NCI-H1092 treated with DMSO at 0.1 percent for 48 hours (cell line): ENCODE measurements around the gene SMTNL2.
A peak's percentile ranks its signal among the peaks of the same experiment; 100 is the strongest.
"Not testable (repeated sequence)": the region's sequence is repeated elsewhere in the genome, so short reads cannot be mapped to it uniquely, and the experiment has no call there.

ENCODE experiments used
- DNase-seq: peaks from one replicate; lab custom pipeline; 2025; lab: John Stamatoyannopoulos, UW

The SMTNL2 gene

DNA sequence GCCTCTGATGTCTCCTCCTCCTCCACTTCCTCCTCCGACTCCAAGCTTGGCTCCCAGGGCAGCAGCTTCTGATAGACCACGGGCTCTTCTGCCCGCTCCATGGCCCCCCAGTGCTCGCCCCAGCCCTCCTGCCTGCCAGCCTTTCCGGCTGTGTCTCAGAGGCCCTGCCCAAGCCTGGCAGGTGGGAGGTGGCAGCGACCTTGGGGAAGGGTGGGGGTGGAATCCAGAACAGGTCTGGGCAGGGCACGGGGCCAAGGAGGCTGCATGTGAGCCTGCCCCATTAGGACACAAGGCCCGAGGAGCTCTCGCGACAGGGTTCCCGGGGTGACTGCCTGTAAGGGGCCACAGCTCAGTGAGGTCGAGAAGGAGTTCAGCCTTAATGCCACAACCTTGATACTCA lies 23.9 kb upstream of the SMTNL2 start, which contains the start of gene GGT6:
GGT6 (minus strand) TSS at position 157 of the 400 bp plus-strand sequence; CDS start at position 101, 56 bp downstream.
- no peak for DNase-seq

GRCh38 chr17:4560837-4561256 lies 23.5 kb upstream of the SMTNL2 start:
- DNase-seq: no peak

- no peak for DNase-seq
Observed at GRCh38 chr17:4562015-4562969, 22.0 kb upstream of the SMTNL2 start.

GRCh38 chr17:4565209-4566141 lies 18.9 kb upstream of the SMTNL2 start:
- DNase-seq: peak; percentile 60

GRCh38 chr17:4566785-4567184 lies 17.5 kb upstream of the SMTNL2 start:
- peak; percentile 53 for DNase-seq

GRCh38 chr17:4569591-4569990 lies 14.7 kb upstream of the SMTNL2 start:
- DNase-seq: no peak

DNA sequence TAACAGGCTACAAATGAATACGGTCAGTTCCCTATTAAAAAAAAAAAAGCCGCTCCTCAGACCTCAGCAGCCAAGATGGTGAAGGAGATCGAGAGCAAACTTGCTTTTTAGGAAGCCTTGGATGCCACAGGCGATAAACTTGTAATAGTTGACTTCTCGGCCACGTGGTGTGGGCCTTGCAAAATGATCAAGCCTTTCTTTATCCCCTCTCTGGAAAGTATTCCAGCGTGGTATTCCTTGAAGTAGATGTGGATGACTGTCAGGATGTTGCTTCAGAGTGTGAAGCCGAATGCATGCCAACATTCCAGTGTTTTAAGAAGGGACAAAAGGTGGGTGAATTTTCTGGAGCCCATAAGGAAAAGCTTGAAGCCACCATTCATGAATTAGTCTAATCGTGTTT lies 12.2 kb upstream of the SMTNL2 start:
- DNase-seq: no peak

DNA sequence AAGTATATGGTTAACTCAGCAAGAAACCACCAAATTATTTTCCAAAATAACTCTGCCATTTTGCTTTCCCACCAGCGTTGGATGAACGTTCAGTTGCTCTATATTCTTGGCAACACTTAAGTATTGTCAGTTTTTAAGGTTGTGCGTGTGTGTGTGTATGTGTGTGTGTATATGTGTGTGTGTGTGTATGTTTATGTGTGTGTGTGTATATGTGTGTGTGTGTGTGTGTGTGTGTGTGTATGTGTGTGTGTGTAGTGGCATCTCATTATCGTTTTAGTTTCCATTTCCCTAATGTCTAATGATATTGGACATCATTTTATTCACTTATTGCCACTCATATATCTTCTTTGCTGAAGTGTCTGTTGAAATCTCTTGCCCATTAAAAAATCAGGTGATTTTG lies 11.2 kb upstream of the SMTNL2 start:
- DNase-seq: no peak

- DNase-seq: no peak
Observed at GRCh38 chr17:4573669-4574068, 10.7 kb upstream of the SMTNL2 start.

DNA sequence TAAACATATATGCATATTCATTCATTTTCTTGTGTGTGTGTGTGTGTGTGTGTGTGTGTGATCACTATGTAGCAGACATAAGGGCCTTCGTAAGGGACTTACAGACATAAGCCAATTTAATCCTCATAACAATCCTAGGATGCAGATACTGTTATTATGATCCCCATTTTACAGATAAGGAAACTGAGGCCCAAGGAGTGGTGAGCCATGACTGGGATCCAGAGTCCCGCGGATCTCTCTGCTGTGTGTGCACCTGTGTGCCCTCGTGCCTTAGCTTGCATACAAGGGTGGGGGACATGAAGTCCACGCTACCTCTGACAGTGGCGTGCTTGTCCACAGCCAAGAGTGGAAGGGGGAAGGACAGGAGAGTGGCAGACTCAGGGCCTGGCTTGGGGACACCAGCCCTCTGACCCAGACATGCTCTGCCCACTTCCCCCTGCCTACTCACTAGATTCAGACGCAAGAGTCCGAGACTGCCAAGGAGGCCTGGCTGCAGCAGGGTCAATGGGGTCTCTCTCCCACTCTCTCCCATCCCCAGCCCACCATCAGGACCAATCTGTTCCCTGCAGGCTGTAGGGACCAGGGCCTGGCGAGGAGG lies 9.8 kb upstream of the SMTNL2 start:
- DNase-seq: no peak

- no peak for DNase-seq
Observed at GRCh38 chr17:4576161-4576558, 8.2 kb upstream of the SMTNL2 start.

GRCh38 chr17:4576729-4577322 lies 7.5 kb upstream of the SMTNL2 start:
- no peak for DNase-seq

- DNase-seq: no peak
Observed at GRCh38 chr17:4577386-4577993, 6.8 kb upstream of the SMTNL2 start.

DNA sequence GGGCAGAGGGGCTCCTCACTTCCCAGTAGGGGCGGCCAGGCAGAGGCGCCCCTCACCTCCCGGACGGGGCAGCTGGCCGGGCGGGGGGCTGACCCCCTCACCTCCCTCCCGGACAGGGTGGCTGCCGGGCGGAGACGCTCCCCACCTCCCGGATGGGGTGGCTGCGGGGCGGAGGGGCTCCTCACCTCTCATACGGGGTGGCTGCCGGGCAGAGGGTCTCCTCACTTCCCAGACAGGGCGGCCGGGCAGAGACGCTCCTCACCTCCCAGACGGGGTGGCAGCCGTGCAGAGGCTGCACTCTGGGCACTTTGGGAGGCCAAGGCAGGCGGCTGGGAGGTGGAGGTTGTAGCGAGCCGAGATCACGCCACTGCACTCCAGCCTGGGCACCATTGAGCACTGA lies 6.0 kb upstream of the SMTNL2 start:
- DNase-seq: not testable (repeated sequence)

- DNase-seq: no peak
Observed at GRCh38 chr17:4579678-4580077, 4.7 kb upstream of the SMTNL2 start.

GRCh38 chr17:4580291-4580690 lies 4.0 kb upstream of the SMTNL2 start:
- DNase-seq: no peak

- no peak for DNase-seq
Observed at GRCh38 chr17:4582101-4582501, 2.2 kb upstream of the SMTNL2 start.

DNA sequence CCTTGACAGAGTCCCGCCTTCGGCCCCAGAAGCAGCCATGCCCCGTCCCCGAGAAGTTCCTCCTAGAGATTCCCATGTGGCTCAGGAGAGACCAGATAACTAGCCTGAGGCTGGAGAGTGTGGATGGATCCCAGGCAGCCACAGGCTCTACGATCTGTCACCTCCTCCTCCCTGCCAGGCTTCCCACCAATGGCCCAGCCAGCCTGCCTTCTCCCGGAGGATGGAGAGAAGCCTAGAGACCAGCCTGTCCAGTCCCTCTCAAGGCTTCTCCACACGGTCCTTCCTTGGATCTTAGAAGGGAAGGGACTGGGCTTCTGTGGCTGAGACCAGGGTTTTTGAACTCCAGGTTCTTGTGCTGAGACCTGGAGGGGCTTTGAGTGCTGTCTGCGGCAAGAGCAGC lies 1.6 kb upstream of the SMTNL2 start:
- DNase-seq: no peak

DNA sequence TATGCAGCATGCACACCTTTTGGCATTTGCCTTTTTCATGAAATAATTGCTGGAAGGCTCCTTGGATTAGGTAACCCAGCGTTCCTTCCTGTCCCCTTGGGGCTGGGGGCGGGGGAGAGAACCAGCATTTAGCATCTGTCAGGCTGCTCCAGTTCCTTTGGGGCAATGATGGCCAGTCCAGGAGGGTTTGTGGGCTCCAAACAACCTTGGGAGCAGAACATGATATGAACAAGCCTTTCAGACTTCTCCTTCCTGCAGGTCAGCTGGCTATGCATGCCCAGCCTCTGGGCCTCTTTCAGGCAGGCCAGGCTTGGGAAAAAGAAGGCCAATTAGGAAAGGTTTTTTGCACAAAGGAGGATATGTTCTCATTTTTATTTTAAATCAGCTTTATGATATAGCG lies 1.1 kb upstream of the SMTNL2 start:
- no peak for DNase-seq

GRCh38 chr17:4583782-4584100 lies 588 bp upstream of the SMTNL2 start:
- DNase-seq: no peak

DNA sequence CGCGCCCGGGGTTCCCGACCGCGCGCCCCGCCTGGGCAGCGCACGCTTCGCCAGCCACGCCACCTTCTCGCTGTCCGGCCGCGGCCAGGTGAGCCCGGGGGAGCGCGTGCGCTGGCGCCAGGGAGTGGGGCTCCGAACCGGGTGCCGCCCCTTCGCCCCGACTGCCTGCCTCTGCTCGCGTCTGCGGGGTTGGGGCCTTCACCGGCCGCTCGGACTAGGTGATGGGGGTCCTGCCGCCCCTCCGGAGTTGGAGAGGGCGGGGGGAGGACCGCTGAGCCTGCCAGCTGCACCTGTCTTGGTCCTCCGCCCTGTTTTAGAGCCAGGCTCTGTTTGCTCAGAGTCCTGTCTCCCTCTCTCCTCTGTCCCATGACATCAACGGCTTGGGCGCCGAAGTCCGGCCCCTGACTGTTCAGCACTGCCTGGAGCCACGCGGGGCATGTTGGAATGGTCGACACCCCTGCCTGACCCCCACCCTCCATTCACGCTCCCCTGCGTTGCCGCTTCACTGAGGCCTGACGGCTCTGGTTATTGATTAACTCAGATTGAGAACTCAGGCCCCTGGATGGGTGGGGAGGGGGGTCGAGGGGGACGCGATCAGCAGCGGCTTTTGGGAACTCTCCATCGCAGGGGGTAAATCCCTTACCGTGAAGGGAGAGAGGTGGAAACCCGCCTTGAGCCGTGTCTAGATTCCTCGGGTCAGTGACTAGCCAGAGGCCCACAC lies 748 bp downstream of the SMTNL2 start:
- DNase-seq: no peak
